Endothelial cell of umbilical vein (primary cell): ENCODE measurements around the gene STAT2.

Experiments used
- CTCF ChIP-seq, 2 donors: IDR thresholded peaks; 1 replicate in 1 of 2; 2 replicates in 1 of 2; pipeline ENCODE4 v1.5.1; 2011; ENCODE audit warnings: low read length in 2 of 2, mild to moderate bottlenecking in 2 of 2, moderate library complexity in 2 of 2, control low read depth in 1 of 2, inconsistent platforms in 1 of 2, low read depth in 1 of 2; ENCODE audit not compliant: insufficient read depth in 1 of 2; ENCODE audit errors: extremely low read depth in 1 of 2
- FOS ChIP-seq: IDR thresholded peaks from 2 replicates; pipeline ENCODE4 v1.6.1; 2011; ENCODE audit warnings: mild to moderate bottlenecking, low read length, moderate library complexity, borderline replicate concordance; ENCODE audit not compliant: insufficient read depth
- GATA2 ChIP-seq: IDR thresholded peaks from 2 replicates; pipeline ENCODE4 v1.7.0; 2011; ENCODE audit warnings: low read depth, mild to moderate bottlenecking, moderate library complexity, mixed read lengths, low read length; ENCODE audit not compliant: insufficient read length, insufficient read depth
- JUN ChIP-seq: IDR thresholded peaks from 2 replicates; pipeline ENCODE4 v1.6.1; 2011; ENCODE audit warnings: borderline replicate concordance, low read depth; ENCODE audit not compliant: insufficient read length, insufficient read depth
- MYC ChIP-seq: IDR thresholded peaks from one replicate; pipeline ENCODE4 v1.6.1; 2011; ENCODE audit warnings: mild to moderate bottlenecking, low read depth, low read length
- POLR2A ChIP-seq: IDR thresholded peaks from 2 replicates; pipeline ENCODE4 v1.6.1; 2012; ENCODE audit warnings: low read depth, mild to moderate bottlenecking, control low read depth, low read length
- POLR2AphosphoS5 ChIP-seq: IDR thresholded peaks from 2 replicates; pipeline ENCODE4 v1.6.1; 2012; ENCODE audit warnings: low read depth, mild to moderate bottlenecking, control low read depth, low read length, moderate library complexity; ENCODE audit not compliant: insufficient read depth

- TF ChIP-seq CTCF (IDR thresholded peaks at IDR 0.05; ENCODE audit: extremely low read depth in 1 of 2, insufficient read depth in 1 of 2, low read depth in 1 of 2, low read length in 2 of 2) (no peak), MYC (no peak), POLR2A (no peak), POLR2AphosphoS5 (no peak), FOS (no peak), GATA2 (no peak), JUN (no peak)
These were observed 66.1 kb downstream of the STAT2 start for GRCh38 chr12:56293795-56294194.
